ENCODE measurements around the gene CCDC88B. TPM values are rescaled to one million over a fixed set of nuclear protein-coding genes. Genes with fewer than 3 reads are reported as not detected.

CCDC88B gene
- total and polyA plus RNA-seq, 2 of the 8 experiments (the other 6 are each of a cell fraction or from before 2014, with no cell fraction given) = 5.9 to 12.5 TPM

GRCh38 chr11:64382586-64382985 lies 42.6 kb downstream of the CCDC88B start (continued):
- TF ChIP-seq SIRT6 (IDR thresholded peaks at IDR 0.05; ENCODE audit: low read length) = no peak

Measured in H1 (cell line).